K562 (cell line): Measurements from ENCODE around the gene BBC3. TPM values are rescaled to one million over a fixed set of nuclear protein-coding genes. Genes with fewer than 3 reads are reported as not detected.

ENCODE experiments used
- ATAC-seq: fragments of 200-7000 bp; cut with Tn5 transposase; 3 replicates; pipeline ENCODE4 v1.9.1; 2020; ENCODE audit warnings: moderate library complexity
- BruUV-seq: library from RNA; stranded (reverse); fragments of 400-500 nt; replicated peaks from 2 replicates; lab custom pipeline; 2021; lab: Mats Ljungman, UMichigan
- CTCF ChIA-PET: fragments of 300-600 bp; formaldehyde crosslinking; extraction: SDS; loops from one replicate; lab custom pipeline; 2021; ENCODE audit warnings: low intra/inter-chr PET ratio; lab: Yijun Ruan, JAX
- POLR2A ChIA-PET: fragments of 300-600, 350-650 bp; sonication (Branson Sonifier 250); formaldehyde crosslinking; extraction: SDS; loops from one replicate; lab custom pipeline; 2021; ENCODE audit warnings: antibody characterized with exemption, inconsistent platforms; lab: Yijun Ruan, JAX
- DNase-seq, 4 experiments: peaks; one replicate each; pipeline versions ENCODE4 v3.0.0 to v3.0.0-alpha.2; 2011 to 2018; ENCODE audit warnings: low spot score in 3 of 4, mixed read lengths in 3 of 4; ENCODE audit errors: extremely low read depth in 1 of 4
- FAIRE-seq: peaks from 2 replicates; lab custom pipeline; 2011; peaks lifted over from hg19 to GRCh38; lab: Jason Lieb, UNC
- H2AFZ ChIP-seq: 2 replicates; pipeline ENCODE4 v1.6.0; 2011; ENCODE audit warnings: low read depth, low read length, control low read depth, inconsistent platforms
- H3K27ac ChIP-seq: fragments of 200-600 bp; 3 replicates; pipeline ENCODE4 v1.8.0; 2011; ENCODE audit warnings: low read depth, mild to moderate bottlenecking, control low read depth, inconsistent platforms, low read length, moderate library complexity, mixed read lengths; ENCODE audit errors: extremely low read depth
- H3K27me3 ChIP-seq, 2 experiments: fragments of 300-600 bp in 1 of 2; 2 replicates in 1 of 2; 3 replicates in 1 of 2; pipeline versions ENCODE4 v1.6.0 to v1.8.0; 2011; ENCODE audit warnings: inconsistent platforms in 2 of 2, low read length in 2 of 2, mild to moderate bottlenecking in 1 of 2, mixed read lengths in 1 of 2, moderate library complexity in 1 of 2; ENCODE audit not compliant: control insufficient read depth in 2 of 2, insufficient read depth in 2 of 2
- H3K36me3 ChIP-seq: fragments of 300-600 bp; 3 replicates; pipeline ENCODE4 v1.8.0; 2011; ENCODE audit warnings: mild to moderate bottlenecking, low read length, inconsistent platforms; ENCODE audit not compliant: control insufficient read depth, insufficient read depth
- H3K4me1 ChIP-seq, 2 experiments: fragments of 200-600 bp in 1 of 2; replicated peaks in 1 of 2; 2 replicates in 1 of 2; 3 replicates in 1 of 2; pipeline versions ENCODE4 v1.5.1 to v1.8.0; 2011; ENCODE audit warnings: inconsistent platforms in 2 of 2, low read length in 2 of 2, mild to moderate bottlenecking in 1 of 2, mixed read lengths in 1 of 2, moderate library complexity in 1 of 2; ENCODE audit not compliant: control insufficient read depth in 2 of 2, insufficient read depth in 2 of 2
- H3K4me2 ChIP-seq: 2 replicates; pipeline ENCODE4 v1.6.1; 2011; ENCODE audit warnings: low read length, control low read depth, inconsistent platforms, mixed read lengths; ENCODE audit not compliant: insufficient read depth
- H3K4me3 ChIP-seq: fragments of 200-600 bp; sonication (generic), shearing (Covaris generic); 2 replicates; pipeline ENCODE4 v1.5.1; 2016; ENCODE audit warnings: control low read depth, inconsistent platforms
- H3K79me2 ChIP-seq: fragments of 200-600 bp; 3 replicates; pipeline ENCODE4 v1.8.0; 2011; ENCODE audit warnings: low read length, inconsistent platforms; ENCODE audit not compliant: control insufficient read depth, insufficient read depth
- H3K9ac ChIP-seq, 2 experiments: 2 replicates each; pipeline versions ENCODE4 v1.6.0 to v1.6.1; 2011; ENCODE audit warnings: low read depth in 2 of 2, low read length in 2 of 2, control low read depth in 1 of 2, inconsistent platforms in 1 of 2, mild to moderate bottlenecking in 1 of 2, mixed read lengths in 1 of 2; ENCODE audit not compliant: insufficient read depth in 1 of 2
- H3K9me1 ChIP-seq: one replicate; pipeline ENCODE4 v1.6.0; 2011; ENCODE audit warnings: inconsistent platforms, mild to moderate bottlenecking, low read length, moderate library complexity; ENCODE audit not compliant: control insufficient read depth, insufficient read depth
- H3K9me3 ChIP-seq: replicated peaks from 2 replicates; pipeline ENCODE4 v1.5.1; 2011; ENCODE audit warnings: low read depth, low read length, inconsistent platforms; ENCODE audit not compliant: control insufficient read depth, insufficient read depth
- H4K20me1 ChIP-seq: replicated peaks from 2 replicates; pipeline ENCODE4 v1.6.1; 2011; ENCODE audit warnings: low read length, inconsistent platforms, mixed read lengths; ENCODE audit not compliant: control insufficient read depth, insufficient read depth
- HNRNPH1 ChIP-seq: fragments of 200-400 bp; formaldehyde crosslinking; optimal IDR thresholded peaks from 2 replicates; pipeline ENCODE3; 2017; ENCODE audit warnings: low read depth, mild to moderate bottlenecking, low read length, moderate library complexity
- IRF2 ChIP-seq: sonication (generic); formaldehyde crosslinking; IDR thresholded peaks from 2 replicates; pipeline ENCODE4 v1.8.1; 2022; ENCODE audit warnings: mild to moderate bottlenecking, missing genetic modification reagents
- KHSRP ChIP-seq: fragments of 450-650 bp; IDR thresholded peaks from 2 replicates; pipeline ENCODE4 v1.6.1; 2017
- MEF2A ChIP-seq: IDR thresholded peaks from 2 replicates; pipeline ENCODE4 v1.6.1; 2011; ENCODE audit warnings: low read depth, mild to moderate bottlenecking, low read length, moderate library complexity; ENCODE audit not compliant: control insufficient read depth
- MTA2 ChIP-seq: fragments of 450-650 bp; IDR thresholded peaks from 2 replicates; pipeline ENCODE4 v1.6.1; 2016; ENCODE audit warnings: low read depth
- MTA3 ChIP-seq: fragments of 450-650 bp; formaldehyde crosslinking; IDR thresholded peaks from 2 replicates; pipeline ENCODE4 v1.6.1; 2017; ENCODE audit warnings: mild to moderate bottlenecking, borderline replicate concordance
- PTTG1 ChIP-seq: fragments of 450-650 bp; IDR thresholded peaks from 2 replicates; pipeline ENCODE4 v1.6.1; 2016; ENCODE audit warnings: low read depth, mild to moderate bottlenecking, missing genetic modification characterization, missing compliant biosample characterization
- RUNX1 ChIP-seq: sonication (generic); IDR thresholded peaks from 2 replicates; pipeline ENCODE4 v1.6.1; 2016; ENCODE audit warnings: antibody characterized with exemption, low read depth
- SIX5 ChIP-seq, 2 experiments: IDR thresholded peaks; 2 replicates each; pipeline ENCODE4 v1.6.1; 2011; ENCODE audit warnings: low read length in 2 of 2, borderline replicate concordance in 1 of 2, low read depth in 1 of 2, mild to moderate bottlenecking in 1 of 2, moderate library complexity in 1 of 2; ENCODE audit not compliant: insufficient read depth in 1 of 2
- TARDBP ChIP-seq: fragments of 450-650 bp; IDR thresholded peaks from 2 replicates; pipeline ENCODE4 v1.6.1; 2016
- TGIF2 ChIP-seq: sonication (generic); formaldehyde crosslinking; IDR thresholded peaks from 2 replicates; pipeline ENCODE4 v1.8.1; 2022; ENCODE audit warnings: mild to moderate bottlenecking, missing genetic modification reagents, moderate library complexity
- XRCC4 ChIP-seq: IDR thresholded peaks from one replicate; pipeline ENCODE4 v1.6.1; 2011; ENCODE audit not compliant: insufficient read depth, insufficient read length; ENCODE audit errors: extremely low read depth
- ZNF143 ChIP-seq: sonication (generic); formaldehyde crosslinking; IDR thresholded peaks from 2 replicates; pipeline ENCODE4 v1.9.0; 2022; ENCODE audit warnings: mild to moderate bottlenecking, missing genetic modification reagents
- ZNF3 ChIP-seq: fragments of 250-450 bp; sonication (Bioruptor Pico); IDR thresholded peaks from 2 replicates; pipeline ENCODE4 v1.5.0; 2021; ENCODE audit warnings: mild to moderate bottlenecking, moderate library complexity
- WGBS: fragments of 100-300 bp; shearing (Covaris generic); methylation state at CpG from one replicate; pipeline ENCODE4 v1.1.6; 2016; ENCODE audit warnings: low coverage, mixed read lengths; ENCODE audit not compliant: insufficient coverage; ENCODE audit errors: missing lambda C conversion rate; 5-methylcytosine and 5-hydroxymethylcytosine counted together
- in situ Hi-C: fragments of 300-500 bp; cut with MboI; formaldehyde crosslinking; loops from 4 replicates; pipeline ENCODE4 v1.15.0; 2018; ENCODE audit warnings: inconsistent platforms, mixed read lengths
- intact Hi-C: fragments of 100-400 bp; cut with micrococcal nuclease; formaldehyde crosslinking; loops from 2 replicates; pipeline ENCODE4 v1.14.2; 2022
- polyA plus RNA-seq, 8 experiments: library from polyadenylated mRNA; depleted of rRNA in 4 of 8; stranded (reverse) in 5 of 8; unstranded in 3 of 8; fragments of >200 nt; fragmentation: Nextera tagmentation in 2 of 8; fragmentation: Illumina TruSeq in 1 of 8; extraction: Ambion mirVana in 2 of 8; extraction: Trizol in 1 of 8; gene quantifications; 2 replicates each; pipeline versions ENCODE4 v1.2.1 to v1.2.3, GENCODE V29; 2011 to 2014; ENCODE audit warnings: inconsistent platforms in 1 of 8, missing spikeins in 1 of 8
- total RNA-seq, 7 experiments: library from RNA; depleted of rRNA in 6 of 7; stranded (reverse); fragments of >200 nt in 6 of 7; fragmentation: Illumina TruSeq in 2 of 7; extraction: Trizol in 2 of 7; gene quantifications; 2 replicates each; pipeline versions ENCODE4 v1.2.1 to v1.2.3, GENCODE V29; 2011 to 2021; ENCODE audit warnings: low replicate concordance in 1 of 7
- TF ChIP-seq, protein P1 (sequence below): fragments of 250-450 bp; sonication (Bioruptor Pico); IDR thresholded peaks from 2 replicates; pipeline ENCODE4 v1.5.0; 2021; ENCODE audit warnings: mild to moderate bottlenecking, borderline replicate concordance
- TF ChIP-seq, protein P2 (sequence below), 2 experiments: fragments of 150-350 bp in 1 of 2; IDR thresholded peaks; 2 replicates each; pipeline ENCODE4 v1.6.1; 2012 to 2016; ENCODE audit warnings: low read depth in 2 of 2, low read length in 2 of 2, mild to moderate bottlenecking in 1 of 2, moderate library complexity in 1 of 2

The BBC3 gene
- total and polyA plus RNA-seq, 9 of the 15 experiments (the other 6 are each of a cell fraction or from before 2014, with no cell fraction given), result 0.15 to 30.7 (median 4.8) TPM

DNA sequence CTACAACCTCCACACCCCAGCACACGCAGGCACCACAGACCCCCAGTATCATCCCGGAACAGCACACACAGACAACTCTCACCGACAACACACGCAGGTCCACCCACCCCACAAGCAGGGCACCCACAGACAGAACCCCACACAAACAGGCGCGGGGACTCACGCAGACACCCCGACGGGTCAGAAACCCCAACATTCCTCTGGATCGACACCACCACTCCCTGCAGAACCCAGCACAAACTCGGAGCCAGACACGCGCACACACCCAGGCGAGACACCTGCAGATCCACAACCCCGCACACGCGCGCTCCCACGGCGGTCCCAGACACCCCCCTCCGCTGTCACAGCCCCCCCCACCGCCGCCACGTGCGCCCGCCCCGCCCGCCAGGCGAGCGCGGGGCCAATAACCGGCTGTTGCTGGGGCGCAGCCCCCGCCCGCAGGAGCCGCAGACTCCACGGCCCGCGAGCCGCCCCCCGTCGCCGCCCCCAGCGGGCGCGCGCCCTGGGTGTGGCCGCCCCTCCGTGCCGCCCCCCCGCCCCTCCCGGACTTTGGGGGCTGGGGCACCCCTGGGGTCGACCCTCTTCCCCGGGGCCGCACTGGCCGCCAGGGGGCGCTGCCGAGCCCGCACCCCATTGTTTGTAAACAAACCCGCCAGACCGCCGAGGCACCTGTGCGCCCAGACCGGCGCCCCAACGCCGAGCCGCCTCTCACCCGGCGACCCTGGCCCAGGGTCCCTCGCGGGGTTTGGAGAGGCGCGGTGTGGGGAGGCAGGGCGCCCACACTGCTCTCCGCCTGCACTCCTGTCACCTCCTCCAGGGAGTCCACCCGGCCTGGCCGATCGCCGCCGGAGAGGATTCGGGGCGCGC, 712 bp downstream of the BBC3 start:
- Histone ChIP-seq H2AFZ (peak overlapping the region; percentile 11), H3K9ac (peak overlapping the region; percentile 87 to 99), H3K4me2 (peak overlapping the region; percentile 100), H4K20me1 (peaks cover 17% of the 10 kb centered on the region; the same call in 1 of the 2 replicates), H3K9me3 (no peaks in the 10 kb centered on the region), H3K9me1 (no peaks in the 10 kb centered on the region), H3K36me3 (peaks cover 5% of the 10 kb centered on the region; the same call in 2 of the 3 replicates), H3K79me2 (peaks cover 47% of the 10 kb centered on the region), H3K4me3 (peak overlapping the region; percentile 100), H3K4me1 (peaks cover 25 to 72% of the 10 kb centered on the region in 2 experiments), H3K27me3 (no peaks in the 10 kb centered on the region; a peak in 1 of 5 replicates), H3K27ac (peak overlapping the region; percentile 93)
- ChIA-PET POLR2A (interaction anchor here (0.6 to 4.9 kb wide), 3 partner anchors 14 to 92 kb away, joined by 3 to 112 read pairs (median 4); no protein-coding TSS in a partner anchor), CTCF (interaction anchor here (0.6 to 1.1 kb wide), 3 partner anchors 14 to 161 kb away, joined by 3 read pairs; no protein-coding TSS in a partner anchor)
- FAIRE-seq (no peak), DNase-seq (peak; percentile 84 to 87 (median 84)), ATAC-seq (peak; percentile 2)
- in situ Hi-C loops, result no loop called here
- BruUV-seq, result no TSS peak
- WGBS, result 0% methylated on average over 24 of the region's 84 CpGs
- intact Hi-C loops, result no loop called here
- TF ChIP-seq TGIF2 (CRISPR knock-in tag), result 0 out of 2 replicates have a peak, but pooled peaks have one; percentile 33
- TF ChIP-seq XRCC4, result no peak
- TF ChIP-seq, protein P1, sequence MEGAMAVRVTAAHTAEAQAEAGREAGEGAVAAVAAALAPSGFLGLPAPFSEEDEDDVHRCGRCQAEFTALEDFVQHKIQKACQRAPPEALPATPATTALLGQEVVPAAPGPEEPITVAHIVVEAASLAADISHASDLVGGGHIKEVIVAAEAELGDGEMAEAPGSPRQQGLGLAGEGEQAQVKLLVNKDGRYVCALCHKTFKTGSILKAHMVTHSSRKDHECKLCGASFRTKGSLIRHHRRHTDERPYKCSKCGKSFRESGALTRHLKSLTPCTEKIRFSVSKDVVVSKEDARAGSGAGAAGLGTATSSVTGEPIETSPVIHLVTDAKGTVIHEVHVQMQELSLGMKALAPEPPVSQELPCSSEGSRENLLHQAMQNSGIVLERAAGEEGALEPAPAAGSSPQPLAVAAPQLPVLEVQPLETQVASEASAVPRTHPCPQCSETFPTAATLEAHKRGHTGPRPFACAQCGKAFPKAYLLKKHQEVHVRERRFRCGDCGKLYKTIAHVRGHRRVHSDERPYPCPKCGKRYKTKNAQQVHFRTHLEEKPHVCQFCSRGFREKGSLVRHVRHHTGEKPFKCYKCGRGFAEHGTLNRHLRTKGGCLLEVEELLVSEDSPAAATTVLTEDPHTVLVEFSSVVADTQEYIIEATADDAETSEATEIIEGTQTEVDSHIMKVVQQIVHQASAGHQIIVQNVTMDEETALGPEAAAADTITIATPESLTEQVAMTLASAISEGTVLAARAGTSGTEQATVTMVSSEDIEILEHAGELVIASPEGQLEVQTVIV (CRISPR knock-in tag), result no peak
- no peak for TF ChIP-seq KHSRP
- TF ChIP-seq ZNF143, result no peak
- TF ChIP-seq, protein P2, sequence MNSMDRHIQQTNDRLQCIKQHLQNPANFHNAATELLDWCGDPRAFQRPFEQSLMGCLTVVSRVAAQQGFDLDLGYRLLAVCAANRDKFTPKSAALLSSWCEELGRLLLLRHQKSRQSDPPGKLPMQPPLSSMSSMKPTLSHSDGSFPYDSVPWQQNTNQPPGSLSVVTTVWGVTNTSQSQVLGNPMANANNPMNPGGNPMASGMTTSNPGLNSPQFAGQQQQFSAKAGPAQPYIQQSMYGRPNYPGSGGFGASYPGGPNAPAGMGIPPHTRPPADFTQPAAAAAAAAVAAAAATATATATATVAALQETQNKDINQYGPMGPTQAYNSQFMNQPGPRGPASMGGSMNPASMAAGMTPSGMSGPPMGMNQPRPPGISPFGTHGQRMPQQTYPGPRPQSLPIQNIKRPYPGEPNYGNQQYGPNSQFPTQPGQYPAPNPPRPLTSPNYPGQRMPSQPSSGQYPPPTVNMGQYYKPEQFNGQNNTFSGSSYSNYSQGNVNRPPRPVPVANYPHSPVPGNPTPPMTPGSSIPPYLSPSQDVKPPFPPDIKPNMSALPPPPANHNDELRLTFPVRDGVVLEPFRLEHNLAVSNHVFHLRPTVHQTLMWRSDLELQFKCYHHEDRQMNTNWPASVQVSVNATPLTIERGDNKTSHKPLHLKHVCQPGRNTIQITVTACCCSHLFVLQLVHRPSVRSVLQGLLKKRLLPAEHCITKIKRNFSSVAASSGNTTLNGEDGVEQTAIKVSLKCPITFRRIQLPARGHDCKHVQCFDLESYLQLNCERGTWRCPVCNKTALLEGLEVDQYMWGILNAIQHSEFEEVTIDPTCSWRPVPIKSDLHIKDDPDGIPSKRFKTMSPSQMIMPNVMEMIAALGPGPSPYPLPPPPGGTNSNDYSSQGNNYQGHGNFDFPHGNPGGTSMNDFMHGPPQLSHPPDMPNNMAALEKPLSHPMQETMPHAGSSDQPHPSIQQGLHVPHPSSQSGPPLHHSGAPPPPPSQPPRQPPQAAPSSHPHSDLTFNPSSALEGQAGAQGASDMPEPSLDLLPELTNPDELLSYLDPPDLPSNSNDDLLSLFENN (IDR thresholded peaks at IDR 0.05; ENCODE audit: low read depth in 2 of 2, low read length in 2 of 2), result no peak
- TF ChIP-seq TARDBP, result no peak
- no peak; the same call in 1 of the 2 replicates for TF ChIP-seq MTA2
- 0 out of 2 replicates have a peak, but pooled peaks have one; percentile 8 for TF ChIP-seq MEF2A
- no peak for TF ChIP-seq PTTG1 (tag)
- TF ChIP-seq SIX5 (IDR thresholded peaks at IDR 0.05; ENCODE audit: borderline replicate concordance in 1 of 2, insufficient read depth in 1 of 2, low read depth in 1 of 2, low read length in 2 of 2), result no peak
- TF ChIP-seq RUNX1, result no peak
- no peak for TF ChIP-seq HNRNPH1
- no peak for TF ChIP-seq ZNF3 (CRISPR knock-in tag)
- no peak; the same call in 1 of the 2 replicates for TF ChIP-seq MTA3
- TF ChIP-seq IRF2 (CRISPR knock-in tag), result no peak
